ENCODE results near the gene GPR173.

Gene GPR173

DNA sequence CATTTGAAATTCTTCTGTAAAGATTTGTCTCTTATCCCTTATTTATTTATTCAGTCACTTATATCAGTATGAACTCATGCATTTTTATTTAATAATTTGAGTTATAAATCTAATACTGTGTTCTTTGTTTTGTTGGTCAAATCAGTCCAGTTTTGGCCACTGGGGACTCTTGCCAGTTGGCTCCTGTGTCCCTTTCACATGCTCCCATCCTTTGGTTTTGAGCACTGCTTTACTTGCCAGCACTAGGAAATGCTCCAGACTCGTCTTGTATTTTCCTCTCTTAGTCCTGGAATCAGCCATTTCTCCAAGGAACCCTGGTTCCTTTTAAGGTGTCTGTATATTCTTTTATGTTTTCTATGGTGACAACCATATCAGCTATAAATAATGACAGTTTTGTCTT is 73.4 kb downstream of the GPR173 start:
- peaks cover 4% of the 10 kb centered on the region; the same call in 1 of the 2 replicates for H3K9me3 ChIP-seq (ENCODE audit: control insufficient read depth, insufficient read depth, low read depth, low read length)
- H3K4me1 ChIP-seq (ENCODE audit: control insufficient read depth, insufficient read depth, low read length), result no peaks in the 10 kb centered on the region
- no peak overlapping the region for H3K27ac ChIP-seq (ENCODE audit: low read depth, low read length)
- H3K9ac ChIP-seq (ENCODE audit: low read length), result no peak overlapping the region
- H3K4me3 ChIP-seq (ENCODE audit: low read depth, low read length), result no peak overlapping the region
- no peaks in the 10 kb centered on the region for H3K27me3 ChIP-seq (ENCODE audit: control insufficient read depth, insufficient read depth, low read length)
- H3K36me3 ChIP-seq (ENCODE audit: control insufficient read depth, insufficient read depth, low read length), result no peaks in the 10 kb centered on the region; the same call in 1 of the 2 replicates

DNA sequence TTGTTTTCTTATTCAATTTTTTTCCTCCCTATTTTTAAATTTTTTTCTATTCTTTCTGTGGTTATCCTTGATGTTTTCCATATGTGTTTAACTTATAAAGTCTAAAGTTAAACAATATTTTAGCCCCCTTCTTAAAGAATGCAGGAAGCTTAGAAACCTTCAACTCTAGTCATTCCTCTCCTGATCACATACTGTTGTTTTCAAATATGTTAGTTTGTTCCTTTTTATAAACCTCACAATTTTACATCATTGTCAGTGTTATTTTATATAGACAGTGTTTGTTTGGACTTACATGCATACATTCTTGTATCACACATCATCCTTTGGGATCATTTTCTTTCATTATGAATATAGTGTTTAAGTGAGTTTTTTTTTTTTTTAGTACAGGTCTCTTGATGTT is 76.9 kb downstream of the GPR173 start:
- no peaks in the 10 kb centered on the region; the same call in 1 of the 2 replicates for H3K36me3 ChIP-seq (ENCODE audit: control insufficient read depth, insufficient read depth, low read length)
- no peak overlapping the region for H3K4me3 ChIP-seq (ENCODE audit: low read depth, low read length)
- H3K4me1 ChIP-seq (ENCODE audit: control insufficient read depth, insufficient read depth, low read length), result no peaks in the 10 kb centered on the region

DNA sequence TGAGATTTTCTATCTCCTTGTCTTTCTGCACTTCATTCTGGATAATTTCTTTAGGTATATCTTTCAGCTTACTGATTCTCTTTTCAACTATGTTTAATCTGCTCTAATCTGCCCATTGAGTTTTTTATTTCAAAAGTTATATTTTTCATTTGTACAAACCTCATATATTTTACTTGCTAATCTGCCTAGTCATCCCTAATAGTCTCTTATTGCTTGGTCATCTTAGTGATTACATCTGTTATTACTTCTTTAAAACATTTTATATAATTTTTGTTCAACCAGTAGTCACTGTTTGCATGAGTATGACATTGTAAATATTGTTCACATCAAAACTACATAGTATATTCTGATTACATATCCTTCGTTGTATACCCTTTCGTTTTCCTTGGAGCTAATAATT is 77.8 kb downstream of the GPR173 start:
- no peaks in the 10 kb centered on the region for H3K27me3 ChIP-seq (ENCODE audit: control insufficient read depth, insufficient read depth, low read length)

More for the DNA sequence above, 76.9 kb downstream of the GPR173 start:
- Histone ChIP-seq H3K27ac (ENCODE audit: low read depth, low read length) (no peak overlapping the region), H3K9me3 (ENCODE audit: control insufficient read depth, insufficient read depth, low read depth, low read length) (peaks cover 8% of the 10 kb centered on the region; the same call in 1 of the 2 replicates), H3K27me3 (ENCODE audit: control insufficient read depth, insufficient read depth, low read length) (no peaks in the 10 kb centered on the region), H3K9ac (ENCODE audit: low read length) (no peak overlapping the region)

DNA sequence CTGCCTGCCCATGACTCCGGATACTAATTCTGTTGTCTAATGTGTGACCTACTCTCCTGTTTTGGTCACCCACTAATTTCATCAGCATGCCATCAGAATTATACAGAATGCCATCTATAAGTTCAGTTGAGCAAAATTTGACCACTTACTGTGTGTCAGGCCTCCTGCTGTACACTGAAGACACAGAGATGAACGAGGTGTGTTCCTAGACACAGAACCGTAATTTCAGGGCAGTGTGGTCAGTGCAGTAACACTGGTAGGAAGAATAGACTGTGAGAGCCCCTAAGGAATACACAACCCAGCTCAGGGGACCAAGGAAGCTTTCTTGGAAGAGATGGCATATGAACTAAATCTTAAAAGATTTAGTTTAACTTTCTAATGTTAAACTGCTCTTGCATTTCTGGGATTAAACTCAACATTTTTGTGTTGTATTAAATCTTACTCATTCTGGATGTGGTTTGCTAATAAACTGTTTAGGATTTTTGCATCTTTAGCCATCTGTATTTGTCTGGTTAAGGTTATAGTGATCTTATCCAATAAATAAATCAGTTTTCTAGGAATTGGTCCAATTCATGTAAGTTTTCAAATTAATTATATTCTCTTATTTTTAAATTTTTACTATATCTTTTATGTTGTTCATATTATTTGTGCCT is 79.6 kb downstream of the GPR173 start:
- H3K4me3 ChIP-seq (ENCODE audit: low read depth, low read length), result no peak overlapping the region
- peaks cover 6% of the 10 kb centered on the region for H3K36me3 ChIP-seq (ENCODE audit: control insufficient read depth, insufficient read depth, low read length)
- H3K4me1 ChIP-seq (ENCODE audit: control insufficient read depth, insufficient read depth, low read length), result no peaks in the 10 kb centered on the region
- no peaks in the 10 kb centered on the region for H3K27me3 ChIP-seq (ENCODE audit: control insufficient read depth, insufficient read depth, low read length)
- H3K9ac ChIP-seq (ENCODE audit: low read length), result no peak overlapping the region
- peaks cover 8% of the 10 kb centered on the region; the same call in 1 of the 2 replicates for H3K9me3 ChIP-seq (ENCODE audit: control insufficient read depth, insufficient read depth, low read depth, low read length)
- H3K27ac ChIP-seq (ENCODE audit: low read depth, low read length), result no peak overlapping the region

More for the DNA sequence above, 77.8 kb downstream of the GPR173 start:
- no peak overlapping the region for H3K27ac ChIP-seq (ENCODE audit: low read depth, low read length)
- H3K9me3 ChIP-seq (ENCODE audit: control insufficient read depth, insufficient read depth, low read depth, low read length), result peaks cover 8% of the 10 kb centered on the region; the same call in 1 of the 2 replicates
- H3K4me3 ChIP-seq (ENCODE audit: low read depth, low read length), result no peak overlapping the region
- H3K4me1 ChIP-seq (ENCODE audit: control insufficient read depth, insufficient read depth, low read length), result no peaks in the 10 kb centered on the region
- no peak overlapping the region for H3K9ac ChIP-seq (ENCODE audit: low read length)
- no peaks in the 10 kb centered on the region; the same call in 1 of the 2 replicates for H3K36me3 ChIP-seq (ENCODE audit: control insufficient read depth, insufficient read depth, low read length)
